Stimulated activated CD4-positive, alpha-beta T cell treated with anti-CD3 and anti-CD28 coated beads, Interleukin-12 subunit alpha, Interleukin-12 subunit beta, amount 100 ng/mL, for 24 hours (primary cell): ENCODE measurements around the gene PAK1.
A peak's percentile ranks its signal among the peaks of the same experiment; 100 is the strongest.
"Not testable (repeated sequence)": the region's sequence is repeated elsewhere in the genome, so short reads cannot be mapped to it uniquely, and the experiment has no call there.

Source experiments
- DNase-seq, 2 experiments: peaks; one replicate each; pipeline ENCODE4 v3.0.0-alpha.2; 2020; ENCODE audit warnings: low read depth in 2 of 2

Gene PAK1

DNA sequence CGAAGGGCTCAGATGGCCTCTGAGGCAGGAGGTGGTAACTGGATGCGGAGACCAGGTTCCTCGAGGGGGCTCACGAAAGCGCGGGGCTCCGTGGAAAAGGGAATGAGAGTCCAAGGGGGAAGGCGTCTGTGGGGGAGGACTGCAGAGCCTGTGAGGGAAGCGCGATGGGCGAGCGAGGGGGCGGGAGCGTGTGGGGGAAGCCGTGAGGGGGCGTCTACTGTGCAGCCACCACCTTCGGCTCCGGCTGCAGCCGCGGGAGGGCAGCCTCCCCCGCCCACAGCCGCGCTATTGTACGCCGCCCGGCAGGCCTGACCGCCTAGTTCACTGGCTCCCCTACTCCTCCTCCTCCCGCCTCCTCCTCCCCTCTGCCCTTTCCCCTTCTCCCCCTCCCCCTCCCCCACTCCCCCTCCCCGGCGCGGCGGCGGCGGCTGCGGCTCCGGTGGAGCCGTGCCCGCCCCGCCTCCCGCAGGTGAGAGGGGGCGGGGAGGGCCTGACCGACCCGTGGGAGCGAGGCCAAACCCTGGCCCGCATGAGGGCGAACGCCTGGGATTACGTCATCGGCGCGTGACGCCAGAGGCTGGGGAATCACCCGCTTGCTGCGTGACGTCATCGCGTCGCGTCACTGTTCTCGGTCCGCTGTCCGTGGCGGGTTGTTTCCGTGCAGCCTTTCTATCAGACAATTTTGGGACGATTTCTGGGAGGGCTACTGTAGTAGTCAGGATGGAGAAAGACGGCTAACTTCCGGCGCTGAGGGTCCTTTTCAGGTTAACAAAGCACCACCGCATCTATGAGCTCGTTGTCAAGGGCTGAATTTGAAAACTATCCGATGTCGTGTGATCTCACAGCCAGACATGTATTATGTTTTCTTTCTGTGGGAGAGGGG lies at the start of gene PAK1:
TSS of gene PAK1 (minus strand) at position 294 of the 883 bp plus-strand sequence. CDS start 81,574 bp downstream, outside the sequence.
- peak; percentile 52 to 67 for DNase-seq

DNA sequence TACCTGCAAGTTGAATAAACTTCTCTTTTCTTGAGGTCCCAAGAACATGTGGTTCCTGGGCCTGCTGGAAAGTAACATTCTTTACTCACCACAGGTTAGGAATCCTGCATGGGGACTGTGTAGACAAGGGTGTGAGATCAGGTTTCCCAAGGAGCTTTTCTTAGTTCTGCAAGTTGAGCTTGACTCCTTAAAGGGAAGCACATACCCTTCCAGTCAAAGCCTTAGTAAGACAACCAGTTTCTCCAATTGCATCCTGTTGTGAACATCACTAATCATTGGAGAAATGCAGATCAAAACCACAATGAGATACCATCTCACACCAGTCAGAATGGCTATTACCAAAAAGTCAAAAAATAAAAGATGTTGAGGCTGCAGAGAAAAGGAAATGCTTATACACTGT lies 48.3 kb upstream of the PAK1 start:
- DNase-seq, result no peak

DNA sequence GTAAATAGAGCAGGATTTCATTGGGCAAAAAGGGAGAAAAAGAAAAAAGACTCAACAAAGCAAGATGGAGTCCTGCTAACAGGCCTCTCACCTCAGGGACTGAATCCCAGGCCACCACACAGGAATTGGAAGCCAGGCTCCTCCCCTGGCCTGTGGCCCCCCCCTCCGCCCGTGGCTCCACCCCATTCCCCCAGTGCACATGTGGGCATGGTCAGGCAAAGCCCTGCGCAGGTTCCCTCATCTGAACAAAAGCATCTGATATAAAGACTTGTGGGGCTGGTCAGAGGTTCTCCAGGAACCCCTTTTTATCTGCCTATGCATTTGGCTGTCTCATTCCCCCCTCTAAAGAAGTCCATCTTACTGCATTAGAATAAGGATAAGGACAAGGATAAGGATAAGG lies 46.0 kb upstream of the PAK1 start:
- no peak for DNase-seq

DNA sequence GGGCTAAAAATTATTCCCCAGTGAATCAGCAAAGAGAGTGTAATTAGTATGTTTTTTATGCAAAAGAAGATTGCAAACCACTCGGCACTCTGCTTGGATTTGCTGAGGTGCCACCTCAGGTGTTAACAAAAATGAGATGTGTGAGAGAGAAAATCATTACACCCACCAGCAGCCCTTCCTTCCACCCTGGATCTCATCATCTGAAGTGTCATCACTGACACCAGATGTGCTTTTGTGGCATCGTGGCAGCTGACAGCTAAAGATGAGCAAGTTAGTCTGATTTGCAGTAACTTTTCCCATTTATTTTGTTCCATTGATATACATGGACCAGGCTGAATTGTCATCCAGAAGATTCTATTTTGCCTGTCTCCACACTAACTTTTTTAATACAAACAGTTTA lies 44.6 kb upstream of the PAK1 start:
- DNase-seq, result no peak

DNA sequence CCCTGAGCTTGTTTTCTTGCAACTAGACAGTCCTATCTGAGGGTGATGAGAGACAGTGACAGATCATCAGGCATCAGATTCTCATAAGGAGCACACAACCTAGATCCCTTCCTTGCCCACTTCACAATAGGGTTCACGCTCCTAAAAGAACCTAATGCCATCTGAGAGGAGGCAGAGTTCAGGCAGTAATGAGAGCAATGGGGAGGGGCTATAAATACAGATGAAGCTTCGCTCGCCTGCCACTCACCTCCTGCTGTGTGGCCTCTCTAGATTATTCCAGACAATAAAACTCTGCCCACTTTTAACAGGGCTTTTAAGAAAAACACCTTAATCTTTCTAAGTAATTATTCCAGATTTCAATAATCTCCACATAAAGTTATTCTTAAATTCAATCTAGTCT lies 43.9 kb upstream of the PAK1 start:
- DNase-seq, result no peak

DNA sequence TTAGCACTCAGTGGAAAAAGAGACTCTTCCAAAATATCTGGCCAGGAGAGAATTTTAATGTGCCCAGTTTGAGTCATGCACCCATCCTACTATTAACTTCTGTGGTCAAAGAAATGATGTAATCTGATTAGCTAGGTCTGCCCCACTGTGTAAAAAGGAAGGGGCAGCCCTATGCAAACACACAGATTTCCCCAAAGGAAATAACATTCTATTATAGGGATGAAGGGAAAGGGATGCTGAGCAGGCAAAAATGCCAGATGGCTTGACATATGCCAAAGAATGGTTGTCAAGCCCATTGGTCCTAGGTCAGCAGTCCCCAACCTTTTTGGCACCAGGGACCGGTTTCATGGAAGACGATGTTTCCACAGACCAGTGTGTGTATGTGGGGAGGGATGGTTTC lies 43.3 kb upstream of the PAK1 start:
- DNase-seq, result no peak

DNA sequence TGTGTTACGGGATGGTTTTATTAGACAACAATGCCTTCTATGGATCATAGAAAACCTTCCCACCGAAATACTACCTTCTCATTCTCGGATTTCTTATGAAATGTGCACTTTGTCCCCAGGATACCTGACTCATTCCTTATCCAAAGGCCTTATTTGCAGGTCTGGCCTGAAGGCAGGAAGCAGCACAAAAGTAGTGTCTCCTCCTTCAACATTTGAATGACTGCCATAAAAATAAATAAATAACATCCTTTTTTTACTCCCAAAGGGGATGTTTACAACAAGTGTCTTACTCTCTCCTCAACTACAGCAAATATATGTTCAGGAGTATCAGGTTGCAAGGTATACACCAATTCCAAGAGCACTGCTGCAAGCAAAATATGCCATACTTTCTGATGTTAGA lies 41.6 kb upstream of the PAK1 start:
- DNase-seq, result no peak

DNA sequence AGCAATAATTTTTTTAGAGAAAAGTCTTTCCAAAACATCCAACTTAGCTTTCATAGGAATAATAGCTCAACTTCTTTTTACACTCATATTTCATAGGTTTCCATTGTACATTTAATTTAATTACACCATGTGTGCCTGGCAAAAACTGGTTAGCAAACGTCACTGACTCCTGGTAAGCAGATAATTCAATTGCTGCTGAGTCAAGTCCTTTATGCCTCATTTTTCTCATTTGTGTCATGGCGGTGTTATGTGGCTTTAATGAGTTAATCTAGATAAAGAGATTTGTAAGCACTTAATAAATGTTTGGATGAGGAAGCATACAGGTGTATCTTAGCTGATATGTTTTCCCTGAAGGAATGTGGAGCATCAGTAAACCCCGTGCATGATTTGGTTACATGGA lies 41.2 kb upstream of the PAK1 start:
- no peak for DNase-seq

DNA sequence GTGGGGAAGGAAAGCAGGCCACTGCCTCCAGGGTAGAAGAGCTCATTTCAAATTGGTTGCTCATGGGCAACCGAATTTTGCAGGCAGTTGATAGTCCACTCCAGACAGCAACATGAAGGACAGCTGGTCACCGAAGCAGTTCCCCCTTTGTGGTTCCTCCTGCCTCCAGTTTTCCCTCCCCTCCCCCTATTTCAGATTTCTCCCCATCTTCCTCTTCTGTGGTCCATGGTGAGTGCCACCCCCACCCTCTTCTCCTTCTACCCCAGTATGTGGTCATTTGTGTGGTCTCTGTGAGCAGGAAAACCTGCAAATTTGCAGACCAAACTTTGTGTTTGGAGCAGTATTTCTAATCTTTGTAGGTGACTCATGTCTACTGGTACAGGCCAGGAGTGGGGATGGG lies 38.2 kb upstream of the PAK1 start:
- DNase-seq, result no peak

DNA sequence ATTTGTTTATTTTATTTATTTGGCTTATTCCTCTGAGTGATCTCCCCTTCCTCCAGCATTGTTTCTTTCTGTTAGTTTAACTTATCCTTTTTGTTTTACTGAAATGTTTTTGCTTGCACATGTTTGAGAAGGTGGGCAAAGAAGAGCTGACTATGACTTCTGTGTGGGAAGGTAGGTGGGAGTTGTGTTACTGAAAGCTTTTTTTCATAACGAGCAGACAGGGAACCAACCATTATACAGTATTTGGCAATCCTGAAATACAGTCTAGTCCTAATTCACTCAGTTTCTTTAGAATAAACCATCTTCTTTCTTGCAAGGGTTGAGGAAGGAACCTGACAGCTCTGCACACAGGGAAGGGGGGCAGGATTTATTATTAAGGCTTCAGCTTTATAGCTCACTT lies 37.0 kb upstream of the PAK1 start:
- DNase-seq, result no peak

DNA sequence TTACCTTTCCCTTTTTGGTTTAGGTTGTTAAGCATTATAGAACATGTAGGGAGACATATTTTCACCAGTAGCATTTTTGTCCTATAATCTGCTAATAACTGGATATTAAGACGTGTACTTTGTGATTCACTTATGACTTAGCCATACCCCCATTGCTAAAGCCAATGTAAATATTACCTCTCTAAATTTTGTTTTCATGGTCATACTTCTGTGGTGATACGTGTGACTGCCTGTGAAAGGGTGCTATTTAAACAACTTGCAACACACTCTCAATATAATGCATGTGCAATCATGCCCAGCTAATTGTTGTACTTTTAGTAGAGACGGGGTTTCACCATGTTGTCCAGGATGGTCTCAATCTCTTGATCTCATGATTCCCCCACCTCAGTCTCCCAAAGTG lies 36.2 kb upstream of the PAK1 start:
- DNase-seq, result no peak

DNA sequence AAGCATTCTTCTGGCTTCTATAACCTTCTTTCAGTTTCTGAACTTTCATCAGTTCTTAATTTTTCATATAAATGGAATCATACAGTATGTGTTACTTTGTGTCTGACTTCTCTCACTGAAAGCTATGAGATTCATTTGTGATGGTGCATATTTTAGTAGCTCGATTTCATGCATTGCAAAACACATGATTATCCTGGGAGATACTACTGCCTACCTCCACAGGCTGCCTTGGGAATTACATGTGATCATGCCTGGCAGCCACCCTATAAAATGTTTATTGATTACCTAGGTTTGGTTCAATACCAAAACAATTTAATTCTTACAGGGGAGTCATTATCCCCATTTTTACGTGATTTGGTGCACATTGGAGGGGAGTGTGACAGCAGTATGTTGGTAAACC lies 34.1 kb upstream of the PAK1 start:
- DNase-seq, result no peak

DNA sequence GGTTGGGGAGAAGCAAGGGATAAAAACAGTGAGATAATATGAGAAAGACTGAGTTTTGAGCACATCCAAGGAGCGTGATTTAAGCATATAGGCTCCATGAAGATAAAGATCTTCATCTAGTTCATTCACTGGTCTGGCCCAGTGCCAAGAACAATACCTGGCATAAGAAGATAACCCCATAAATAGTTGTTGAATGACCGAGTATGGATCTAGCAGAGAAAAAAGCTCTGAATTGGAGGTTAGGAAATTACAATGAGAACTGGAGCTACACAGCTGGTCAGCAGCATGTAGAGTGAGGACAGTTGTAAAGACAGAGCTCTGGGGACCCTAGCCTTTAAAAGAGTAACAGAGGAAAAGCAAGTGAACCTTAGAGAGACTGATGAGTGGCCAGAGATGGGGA lies 33.0 kb upstream of the PAK1 start:
- no peak for DNase-seq

DNA sequence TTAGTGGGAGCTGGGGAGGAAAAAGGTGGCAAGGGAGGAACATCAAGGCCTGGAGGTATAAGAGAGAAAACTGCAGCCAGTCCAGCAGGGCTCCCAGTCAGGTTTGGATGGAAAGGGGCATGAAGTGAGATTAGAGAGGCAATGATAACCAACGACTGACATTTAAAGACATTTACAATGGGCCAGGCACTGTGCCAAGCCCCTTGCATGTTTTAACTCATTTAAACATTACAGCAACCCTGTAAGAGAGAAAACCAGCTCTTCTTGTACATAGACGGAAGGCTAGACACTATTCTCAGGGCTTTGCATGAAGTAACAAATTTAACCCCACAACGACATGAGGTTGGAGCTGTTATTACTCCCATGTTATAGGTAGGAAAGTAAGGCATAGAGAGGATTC lies 32.1 kb upstream of the PAK1 start:
- no peak for DNase-seq

DNA sequence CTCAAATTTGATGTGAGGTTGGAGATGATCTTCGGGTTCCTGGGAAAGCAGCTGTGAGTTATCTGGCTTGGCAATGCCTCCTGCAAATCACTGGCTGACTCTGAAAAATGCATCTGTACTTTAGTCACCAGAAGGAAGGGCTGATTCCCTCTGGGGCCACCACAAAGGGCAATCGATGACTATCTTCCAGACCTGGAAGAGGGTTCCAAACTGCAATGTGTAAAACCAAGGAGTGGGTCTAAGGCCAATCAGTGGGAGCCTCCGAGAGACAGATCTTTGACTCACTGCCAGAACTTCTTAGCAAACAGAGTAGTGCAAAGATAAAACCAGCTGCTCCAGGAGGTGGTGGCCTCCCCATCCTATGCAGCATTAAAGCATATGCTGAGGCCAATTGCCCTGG lies 29.1 kb upstream of the PAK1 start:
- no peak for DNase-seq

DNA sequence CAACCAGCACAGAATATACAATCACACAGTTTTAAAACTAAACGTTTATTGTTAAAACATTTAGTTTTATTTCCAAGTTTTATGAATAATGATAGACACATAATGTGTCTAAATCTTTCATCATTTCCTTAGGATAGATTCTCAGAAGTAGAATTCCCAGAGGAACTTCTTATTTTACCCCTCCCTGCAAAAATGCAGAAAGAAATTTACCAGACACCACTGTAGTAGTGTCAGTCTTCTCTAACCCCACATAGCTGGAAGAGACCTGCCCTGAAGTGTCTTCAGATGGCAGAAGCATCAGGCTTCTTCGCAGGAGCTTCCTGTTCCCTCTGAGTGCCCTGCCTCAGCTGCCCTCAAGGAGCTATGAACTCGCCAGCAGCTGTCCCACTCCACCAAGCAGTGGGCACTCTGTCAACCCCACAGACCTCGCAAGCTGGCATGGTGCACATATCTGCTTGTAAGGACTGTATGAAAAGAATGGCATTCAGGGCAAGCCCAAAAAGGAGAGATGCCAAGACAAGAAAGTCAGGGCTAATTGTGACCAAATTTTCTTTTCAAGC lies 28.5 kb upstream of the PAK1 start:
- DNase-seq, result no peak

DNA sequence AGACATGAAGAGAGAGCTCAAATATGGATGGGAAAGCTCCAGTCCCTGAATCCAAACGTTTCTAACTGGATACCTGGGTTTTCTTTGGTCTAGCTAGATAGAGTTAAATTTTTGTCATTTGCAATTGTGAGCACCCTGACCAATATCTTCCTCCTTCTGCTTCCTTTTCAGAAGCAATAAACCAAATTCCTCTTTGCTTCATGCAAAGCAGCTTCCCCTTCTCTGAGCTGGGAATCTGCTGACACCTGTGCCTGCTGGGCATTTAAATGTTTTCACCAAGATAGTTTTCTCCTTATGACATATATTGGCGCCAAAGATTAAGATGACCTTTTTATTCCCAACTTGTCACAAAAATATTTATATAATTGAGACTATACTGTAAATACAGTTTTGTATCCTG lies 27.9 kb upstream of the PAK1 start:
- DNase-seq, result no peak

DNA sequence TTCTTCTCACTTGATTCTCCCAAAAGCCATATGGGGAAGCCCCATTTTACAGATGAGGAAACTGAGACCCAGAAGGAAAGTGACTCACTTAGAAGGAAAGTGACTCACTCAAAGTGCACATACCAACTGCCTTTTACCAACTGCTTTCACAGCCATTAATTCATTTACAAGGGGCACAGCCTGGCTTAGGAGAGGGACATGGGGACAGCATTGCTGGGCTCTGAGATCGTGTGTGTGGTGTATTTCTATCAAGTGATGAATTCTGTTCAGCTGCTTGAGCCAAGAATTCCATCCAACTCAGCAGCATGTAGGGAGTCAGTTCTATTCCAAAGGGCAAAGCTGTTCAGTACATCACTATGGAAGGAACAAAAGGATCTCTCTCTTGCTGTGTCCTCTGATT lies 23.5 kb upstream of the PAK1 start:
- no peak for DNase-seq

DNA sequence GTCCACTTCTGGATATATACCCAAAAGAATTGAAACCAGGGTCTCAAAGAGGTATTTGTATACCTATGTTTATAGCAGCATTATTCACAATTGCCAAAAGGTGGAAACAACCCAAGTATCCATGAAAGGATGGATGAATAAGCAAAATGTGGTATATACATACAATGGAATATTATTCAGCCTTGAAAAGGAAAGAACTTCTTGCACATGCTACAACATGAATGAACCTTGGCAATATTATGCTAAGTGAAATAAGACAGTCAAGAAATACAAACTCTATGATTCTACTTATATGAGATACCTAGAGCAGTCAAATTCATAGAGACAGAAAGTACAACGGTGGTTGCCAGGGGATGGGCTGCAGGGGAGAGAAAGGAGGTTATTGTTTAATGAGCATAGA lies 21.6 kb upstream of the PAK1 start:
- no peak for DNase-seq

DNA sequence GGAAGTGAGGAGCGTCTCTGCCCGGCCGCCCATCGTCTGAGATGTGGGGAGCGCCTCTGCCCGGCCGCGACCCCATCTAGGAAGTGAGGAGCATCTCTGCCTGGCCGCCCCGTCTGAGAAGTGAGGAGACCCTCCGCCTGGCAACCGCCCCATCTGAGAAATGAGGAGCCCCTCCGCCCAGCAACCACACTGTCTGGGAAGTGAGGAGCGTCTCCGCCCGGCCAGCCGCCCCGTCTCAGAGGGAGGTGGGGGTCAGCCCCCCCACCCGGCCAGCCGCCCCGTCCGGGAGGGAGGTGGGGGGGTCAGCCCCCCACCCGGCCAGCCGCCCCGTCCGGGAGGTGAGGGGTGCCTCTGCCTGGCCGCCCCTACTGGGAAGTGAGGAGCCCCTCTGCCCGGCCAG lies 16.1 kb upstream of the PAK1 start:
- DNase-seq, result not testable (repeated sequence)

DNA sequence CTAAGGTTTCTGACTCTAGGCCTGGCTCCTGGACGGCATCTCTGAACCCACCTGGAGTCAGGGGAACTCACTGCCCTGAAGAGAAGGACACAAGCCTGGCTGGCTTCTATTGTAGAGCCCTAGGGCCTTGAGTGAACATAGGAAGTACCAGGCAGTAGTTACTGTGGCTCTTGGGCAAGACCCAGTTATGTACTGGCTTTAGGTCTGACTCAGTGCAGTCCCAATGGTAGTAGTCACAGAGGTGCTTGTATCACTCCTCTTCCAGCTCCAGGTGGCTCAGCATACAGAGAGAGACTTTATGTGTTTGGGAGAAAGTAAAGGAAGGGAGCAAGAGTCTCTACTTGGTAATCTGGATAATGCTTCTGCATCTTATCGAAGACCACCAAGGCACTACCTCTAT lies 13.9 kb upstream of the PAK1 start:
- no peak for DNase-seq

DNA sequence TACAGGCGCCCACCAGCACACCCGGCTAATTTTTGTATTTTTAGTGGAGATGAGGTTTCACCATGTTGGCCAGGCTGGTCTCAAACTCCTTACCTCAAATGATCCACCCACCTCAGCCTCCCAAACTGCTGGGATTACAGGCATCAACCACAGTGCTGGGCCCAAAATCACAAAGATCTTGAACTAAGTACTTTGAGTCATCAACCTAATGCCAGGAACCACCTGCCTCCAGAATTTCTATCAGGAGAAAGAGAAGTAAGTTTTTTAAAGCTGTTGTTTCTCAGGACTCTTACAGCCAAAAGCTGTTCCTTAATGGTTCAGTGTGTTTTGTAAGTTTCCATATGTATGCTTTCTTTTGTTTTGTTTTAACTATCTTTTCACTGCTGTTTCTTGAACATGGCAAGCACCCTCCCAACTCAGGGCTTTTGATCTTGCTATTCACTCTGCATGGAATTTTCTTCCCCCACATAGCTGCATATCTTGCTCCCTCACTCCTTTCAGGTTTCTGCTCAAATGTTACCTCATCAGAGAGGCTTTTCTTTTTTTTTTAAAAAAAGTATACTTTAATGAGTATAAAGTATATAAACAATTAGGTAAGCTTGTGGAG lies 6.0 kb upstream of the PAK1 start:
- no peak for DNase-seq

DNA sequence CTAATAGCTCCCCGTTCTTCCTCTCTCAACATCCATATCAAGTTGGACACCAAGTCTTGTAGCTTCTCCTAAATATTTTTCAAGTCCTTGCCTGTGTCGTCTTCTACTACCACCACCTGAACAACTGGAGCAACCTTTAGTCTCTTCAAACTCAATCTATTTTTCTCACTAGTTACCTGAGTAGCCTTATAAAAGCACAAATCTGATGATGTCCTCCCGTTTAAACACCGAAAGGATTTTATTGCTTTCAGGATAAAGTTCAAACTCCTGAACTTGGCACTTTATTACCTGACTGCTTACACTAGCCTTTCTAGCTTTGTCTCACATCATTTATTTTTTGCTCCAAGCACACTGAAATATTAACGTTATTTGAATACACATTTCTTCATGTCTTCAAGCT lies 1.3 kb upstream of the PAK1 start:
- DNase-seq, result no peak
